Measurements from ENCODE around the gene EVA1C.

Gene EVA1C

DNA sequence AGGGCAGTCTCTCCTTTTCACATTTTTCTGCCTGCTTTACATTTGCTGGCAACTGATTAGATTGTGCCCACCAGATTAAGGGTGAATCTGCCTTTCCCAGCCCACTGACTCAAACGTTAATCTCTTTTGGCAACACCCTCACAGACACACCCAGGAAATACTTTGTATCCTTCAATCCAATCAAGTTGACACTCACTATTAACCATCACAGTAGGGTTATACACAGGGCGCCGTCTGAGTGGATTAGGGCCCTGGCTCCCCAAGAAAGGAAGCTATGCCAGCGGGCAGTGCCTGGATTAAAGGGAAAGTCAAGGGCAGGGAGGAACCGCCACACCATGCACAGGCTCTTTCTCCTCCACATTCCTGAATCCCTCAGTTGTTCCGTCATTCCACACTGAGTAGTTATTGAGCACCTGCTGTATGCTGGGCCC, 56.2 kb downstream of the EVA1C start:
- Histone ChIP-seq H3K4me1 (ENCODE audit: control insufficient read depth in 1 of 2, insufficient read depth in 2 of 2, low read length in 2 of 2) (no peaks in the 10 kb centered on the region), H3K36me3 (ENCODE audit: control insufficient read depth in 1 of 2, insufficient read depth in 2 of 2, low read length in 2 of 2) (peaks cover 20 to 34% of the 10 kb centered on the region in 2 donors), H3K4me3 (ENCODE audit: low read depth in 1 of 2, low read length in 2 of 2) (no peak overlapping the region), H3K27me3 (ENCODE audit: low read depth, low read length) (no peaks in the 10 kb centered on the region), H3K27ac (ENCODE audit: low read length) (no peak overlapping the region), H3K9me3 (ENCODE audit: control insufficient read depth in 1 of 2, low read length in 2 of 2) (no peaks in the 10 kb centered on the region)

DNA sequence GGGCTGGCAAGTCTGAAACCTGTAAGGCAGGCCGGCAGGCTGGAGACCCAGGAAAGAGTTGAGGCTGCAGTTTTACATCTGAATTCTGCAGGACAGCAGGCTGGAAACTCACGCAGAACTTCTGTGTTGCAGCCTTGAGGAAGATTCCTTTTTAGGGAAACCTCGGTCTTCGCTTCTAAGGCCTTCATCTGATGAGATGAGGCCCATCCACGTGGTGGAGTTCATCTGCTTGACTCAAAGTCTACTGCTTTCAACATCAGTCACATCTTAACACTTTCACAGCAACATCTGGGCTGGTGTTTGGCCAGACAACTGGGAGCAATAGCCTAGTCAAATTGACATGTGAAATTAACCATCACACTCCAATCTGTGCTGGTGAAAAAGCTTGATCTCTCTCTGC, 57.1 kb downstream of the EVA1C start:
- H3K9me3 ChIP-seq (ENCODE audit: control insufficient read depth in 1 of 2, low read length in 2 of 2) = no peaks in the 10 kb centered on the region
- no peak overlapping the region for H3K27ac ChIP-seq (ENCODE audit: low read length)
- peaks cover 0 to 3% of the 10 kb centered on the region in 2 donors for H3K4me1 ChIP-seq (ENCODE audit: control insufficient read depth in 1 of 2, insufficient read depth in 2 of 2, low read length in 2 of 2)
- no peak overlapping the region for H3K4me3 ChIP-seq (ENCODE audit: low read depth in 1 of 2, low read length in 2 of 2)
- H3K27me3 ChIP-seq (ENCODE audit: low read depth, low read length) = no peaks in the 10 kb centered on the region
- H3K36me3 ChIP-seq (ENCODE audit: control insufficient read depth in 1 of 2, insufficient read depth in 2 of 2, low read length in 2 of 2) = peaks cover 22 to 31% of the 10 kb centered on the region in 2 donors

- peaks cover 0 to 9% of the 10 kb centered on the region in 2 donors for H3K4me1 ChIP-seq (ENCODE audit: control insufficient read depth in 1 of 2, insufficient read depth in 2 of 2, low read length in 2 of 2)
- H3K36me3 ChIP-seq (ENCODE audit: control insufficient read depth in 1 of 2, insufficient read depth in 2 of 2, low read length in 2 of 2) = peaks cover 18 to 31% of the 10 kb centered on the region in 2 donors
- H3K27me3 ChIP-seq (ENCODE audit: low read depth, low read length) = no peaks in the 10 kb centered on the region
- H3K27ac ChIP-seq (ENCODE audit: low read length) = no peak overlapping the region
- no peaks in the 10 kb centered on the region for H3K9me3 ChIP-seq (ENCODE audit: control insufficient read depth in 1 of 2, low read length in 2 of 2)
- no peak overlapping the region for H3K4me3 ChIP-seq (ENCODE audit: low read depth in 1 of 2, low read length in 2 of 2)
Measured at GRCh38 chr21:32470206-32470605, 57.7 kb downstream of the EVA1C start.

- Histone ChIP-seq H3K4me1 (ENCODE audit: control insufficient read depth in 1 of 2, insufficient read depth in 2 of 2, low read length in 2 of 2) (peaks cover 0 to 9% of the 10 kb centered on the region in 2 donors), H3K27ac (ENCODE audit: low read length) (no peak overlapping the region), H3K27me3 (ENCODE audit: low read depth, low read length) (no peaks in the 10 kb centered on the region), H3K4me3 (ENCODE audit: low read depth in 1 of 2, low read length in 2 of 2) (no peak overlapping the region), H3K36me3 (ENCODE audit: control insufficient read depth in 1 of 2, insufficient read depth in 2 of 2, low read length in 2 of 2) (peaks cover 18 to 31% of the 10 kb centered on the region in 2 donors), H3K9me3 (ENCODE audit: control insufficient read depth in 1 of 2, low read length in 2 of 2) (no peaks in the 10 kb centered on the region)
Measured at GRCh38 chr21:32472890-32473765, 60.6 kb downstream of the EVA1C start.

- no peaks in the 10 kb centered on the region for H3K27me3 ChIP-seq (ENCODE audit: low read depth, low read length)
- H3K4me1 ChIP-seq (ENCODE audit: control insufficient read depth in 1 of 2, insufficient read depth in 2 of 2, low read length in 2 of 2) = peaks cover 0 to 9% of the 10 kb centered on the region in 2 donors
- H3K27ac ChIP-seq (ENCODE audit: low read length) = no peak overlapping the region
- H3K4me3 ChIP-seq (ENCODE audit: low read depth in 1 of 2, low read length in 2 of 2) = no peak overlapping the region
- no peaks in the 10 kb centered on the region for H3K9me3 ChIP-seq (ENCODE audit: control insufficient read depth in 1 of 2, low read length in 2 of 2)
- peaks cover 12 to 22% of the 10 kb centered on the region in 2 donors for H3K36me3 ChIP-seq (ENCODE audit: control insufficient read depth in 1 of 2, insufficient read depth in 2 of 2, low read length in 2 of 2)
Measured at GRCh38 chr21:32474179-32475059, 61.9 kb downstream of the EVA1C start.

- Histone ChIP-seq H3K4me1 (ENCODE audit: control insufficient read depth in 1 of 2, insufficient read depth in 2 of 2, low read length in 2 of 2) (peaks cover 0 to 9% of the 10 kb centered on the region in 2 donors), H3K36me3 (ENCODE audit: control insufficient read depth in 1 of 2, insufficient read depth in 2 of 2, low read length in 2 of 2) (peaks cover 3 to 14% of the 10 kb centered on the region in 2 donors), H3K4me3 (ENCODE audit: low read depth in 1 of 2, low read length in 2 of 2) (no peak overlapping the region), H3K9me3 (ENCODE audit: control insufficient read depth in 1 of 2, low read length in 2 of 2) (no peaks in the 10 kb centered on the region), H3K27me3 (ENCODE audit: low read depth, low read length) (no peaks in the 10 kb centered on the region), H3K27ac (ENCODE audit: low read length) (no peak overlapping the region)
Measured at GRCh38 chr21:32475162-32475812, 62.8 kb downstream of the EVA1C start.

DNA sequence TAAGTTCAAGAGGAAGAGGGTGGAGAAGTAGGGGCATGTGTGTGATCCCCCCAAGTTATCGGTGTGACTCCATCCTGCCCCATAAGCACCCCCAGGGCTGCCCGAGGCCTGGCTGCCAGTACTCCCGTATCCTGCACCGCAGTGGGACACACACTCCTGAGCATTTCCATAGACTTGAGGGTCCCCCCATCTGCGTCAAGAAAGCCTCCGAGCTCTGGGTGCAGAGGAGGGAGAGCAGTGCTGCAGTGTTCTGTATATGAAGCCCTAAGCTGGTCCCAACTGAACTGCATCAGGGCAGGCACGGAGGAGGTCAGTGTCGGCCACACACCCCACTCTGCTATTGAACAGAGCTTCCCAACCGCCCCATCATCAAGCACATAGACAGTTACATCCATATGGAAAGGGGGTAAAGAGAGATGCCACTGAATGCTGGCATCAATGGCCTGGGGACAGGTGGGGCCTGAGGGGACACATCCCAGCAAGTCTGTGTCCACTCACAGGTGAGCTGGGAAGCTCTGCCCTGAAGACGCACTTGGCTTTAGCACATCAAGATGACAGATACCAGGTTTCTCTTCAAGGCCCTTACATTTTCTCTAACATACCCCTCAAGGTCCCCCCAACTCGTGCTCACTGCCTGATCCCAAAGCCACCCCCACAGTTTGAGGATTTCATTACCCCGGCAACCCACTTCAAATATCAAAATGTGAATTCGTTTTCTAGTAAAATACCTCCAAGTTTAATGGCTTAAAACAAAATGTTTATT, 64.3 kb downstream of the EVA1C start:
- H3K27ac ChIP-seq (ENCODE audit: low read length) = no peak overlapping the region
- peaks cover 3 to 11% of the 10 kb centered on the region in 2 donors for H3K36me3 ChIP-seq (ENCODE audit: control insufficient read depth in 1 of 2, insufficient read depth in 2 of 2, low read length in 2 of 2)
- H3K9me3 ChIP-seq (ENCODE audit: control insufficient read depth in 1 of 2, low read length in 2 of 2) = no peaks in the 10 kb centered on the region
- H3K4me3 ChIP-seq (ENCODE audit: low read depth in 1 of 2, low read length in 2 of 2) = no peak overlapping the region
- H3K27me3 ChIP-seq (ENCODE audit: low read depth, low read length) = no peaks in the 10 kb centered on the region
- H3K4me1 ChIP-seq (ENCODE audit: control insufficient read depth in 1 of 2, insufficient read depth in 2 of 2, low read length in 2 of 2) = peaks cover 0 to 9% of the 10 kb centered on the region in 2 donors

- Histone ChIP-seq H3K4me3 (ENCODE audit: low read depth in 1 of 2, low read length in 2 of 2) (no peak overlapping the region), H3K4me1 (ENCODE audit: control insufficient read depth in 1 of 2, insufficient read depth in 2 of 2, low read length in 2 of 2) (peaks cover 0 to 9% of the 10 kb centered on the region in 2 donors), H3K9me3 (ENCODE audit: control insufficient read depth in 1 of 2, low read length in 2 of 2) (no peaks in the 10 kb centered on the region), H3K36me3 (ENCODE audit: control insufficient read depth in 1 of 2, insufficient read depth in 2 of 2, low read length in 2 of 2) (peaks cover 3 to 11% of the 10 kb centered on the region in 2 donors), H3K27ac (ENCODE audit: low read length) (no peak overlapping the region), H3K27me3 (ENCODE audit: low read depth, low read length) (no peaks in the 10 kb centered on the region)
Measured at GRCh38 chr21:32477424-32477745, 64.9 kb downstream of the EVA1C start.

- no peaks in the 10 kb centered on the region for H3K36me3 ChIP-seq (ENCODE audit: control insufficient read depth in 1 of 2, insufficient read depth in 2 of 2, low read length in 2 of 2)
- H3K4me1 ChIP-seq (ENCODE audit: control insufficient read depth in 1 of 2, insufficient read depth in 2 of 2, low read length in 2 of 2) = no peaks in the 10 kb centered on the region
- H3K27ac ChIP-seq (ENCODE audit: low read length) = no peak overlapping the region
- H3K4me3 ChIP-seq (ENCODE audit: low read depth in 1 of 2, low read length in 2 of 2) = no peak overlapping the region
- H3K27me3 ChIP-seq (ENCODE audit: low read depth, low read length) = no peaks in the 10 kb centered on the region
- no peaks in the 10 kb centered on the region for H3K9me3 ChIP-seq (ENCODE audit: control insufficient read depth in 1 of 2, low read length in 2 of 2)
Measured at GRCh38 chr21:32481875-32482408, 69.4 kb downstream of the EVA1C start.

DNA sequence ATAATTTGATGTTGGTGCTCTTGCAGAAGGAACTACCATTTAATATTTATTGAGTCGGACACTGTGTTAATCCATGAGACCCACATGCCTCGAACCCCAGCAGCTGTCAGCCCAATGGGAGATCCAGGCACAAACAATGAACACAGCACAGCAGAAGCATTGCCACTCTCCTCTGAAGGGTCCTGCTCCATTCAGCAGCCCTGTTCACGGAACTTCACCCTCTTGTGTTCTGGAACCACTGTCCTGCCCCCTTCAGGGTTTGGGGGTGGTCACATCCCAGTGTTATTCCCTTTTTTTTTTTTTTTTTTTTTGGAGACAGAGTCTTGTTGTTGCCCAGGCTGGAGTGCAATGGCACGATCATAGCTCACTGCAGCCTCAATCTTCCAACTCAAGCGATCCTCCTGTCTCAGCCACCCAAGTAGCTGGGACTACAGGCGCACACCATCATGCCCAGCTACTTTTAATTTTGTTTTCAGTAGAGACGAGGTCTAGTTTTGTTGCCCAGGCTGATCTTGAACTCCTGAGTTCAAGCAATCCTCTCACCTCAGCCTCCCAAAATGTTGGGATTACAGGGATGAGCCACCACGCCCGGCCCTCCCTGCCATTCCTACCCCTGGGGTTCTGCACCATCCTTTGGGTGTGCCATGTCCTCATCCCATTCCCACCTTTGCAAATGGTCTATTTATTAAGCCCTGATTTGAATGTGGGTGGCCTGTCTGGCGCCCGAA, 70.2 kb downstream of the EVA1C start:
- H3K27ac ChIP-seq (ENCODE audit: low read length) = no peak overlapping the region
- no peaks in the 10 kb centered on the region for H3K4me1 ChIP-seq (ENCODE audit: control insufficient read depth in 1 of 2, insufficient read depth in 2 of 2, low read length in 2 of 2)
- H3K9me3 ChIP-seq (ENCODE audit: control insufficient read depth in 1 of 2, low read length in 2 of 2) = no peaks in the 10 kb centered on the region
- H3K27me3 ChIP-seq (ENCODE audit: low read depth, low read length) = no peaks in the 10 kb centered on the region
- no peaks in the 10 kb centered on the region for H3K36me3 ChIP-seq (ENCODE audit: control insufficient read depth in 1 of 2, insufficient read depth in 2 of 2, low read length in 2 of 2)
- H3K4me3 ChIP-seq (ENCODE audit: low read depth in 1 of 2, low read length in 2 of 2) = no peak overlapping the region
